Left renal cortex interstitium (tissue), 4 donors: ENCODE data around the gene CRTAC1. TPM values are rescaled to one million over a fixed set of nuclear protein-coding genes. Genes with fewer than 3 reads are reported as not detected.
A peak's percentile ranks its signal among the peaks of the same experiment; 100 is the strongest.

Experiments used
- DNase-seq, 4 donors: peaks; one replicate each; pipeline ENCODE4 v3.0.0-alpha.2; 2013; ENCODE audit warnings: low read depth in 4 of 4, low spot score in 2 of 4, missing footprints in 1 of 4
- polyA plus RNA-seq, 4 donors: library from polyadenylated mRNA; unstranded; fragments of 120-200 nt; gene quantifications; one replicate each; pipeline ENCODE4 v1.2.1, GENCODE V29; 2013; ENCODE audit not compliant: insufficient read length in 4 of 4

The CRTAC1 gene
- polyA plus RNA-seq, 4 donors = 22.5 to 48.4 (median 29.9) TPM

DNA sequence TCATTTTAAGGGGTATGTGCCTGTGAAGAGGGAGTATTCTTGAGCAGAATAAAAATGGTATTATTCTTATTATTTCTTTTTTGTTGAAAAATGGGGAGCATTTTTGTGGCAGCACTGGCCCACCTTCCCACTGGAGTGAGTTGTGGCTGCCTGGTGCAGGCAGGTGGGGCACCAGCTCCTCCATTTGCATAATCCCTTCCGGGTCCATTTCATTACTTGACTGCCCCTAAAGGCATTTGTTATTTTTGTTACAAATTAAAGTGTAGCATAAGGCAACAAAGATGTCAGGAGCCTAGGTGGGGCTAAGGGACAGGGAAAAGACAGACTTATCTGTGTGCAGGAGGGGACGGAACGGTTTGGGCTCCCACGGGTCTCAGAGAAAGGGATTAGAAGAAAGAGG, 154.0 kb downstream of the CRTAC1 start:
- DNase-seq = no peak

DNA sequence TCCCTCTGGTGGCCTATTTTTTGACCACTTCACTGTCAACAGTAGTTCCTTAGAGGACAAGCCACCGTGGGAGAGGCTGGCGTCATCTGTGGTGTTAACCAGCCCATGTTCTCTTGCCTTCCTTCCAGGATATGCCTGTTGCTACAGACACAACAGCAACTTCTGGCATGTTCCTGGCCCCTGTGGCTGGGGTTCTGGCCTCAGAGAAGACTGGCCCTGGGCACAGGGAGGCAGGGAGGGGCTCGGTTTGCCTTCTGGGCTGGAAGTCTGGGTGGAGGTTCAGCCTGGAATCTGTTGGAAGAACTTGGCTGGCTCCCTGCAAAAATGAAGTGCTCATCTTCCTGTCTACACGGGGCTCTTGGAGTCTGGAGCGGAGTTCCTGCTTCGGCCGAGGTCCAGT, 155.0 kb downstream of the CRTAC1 start:
- DNase-seq = no peak

DNA sequence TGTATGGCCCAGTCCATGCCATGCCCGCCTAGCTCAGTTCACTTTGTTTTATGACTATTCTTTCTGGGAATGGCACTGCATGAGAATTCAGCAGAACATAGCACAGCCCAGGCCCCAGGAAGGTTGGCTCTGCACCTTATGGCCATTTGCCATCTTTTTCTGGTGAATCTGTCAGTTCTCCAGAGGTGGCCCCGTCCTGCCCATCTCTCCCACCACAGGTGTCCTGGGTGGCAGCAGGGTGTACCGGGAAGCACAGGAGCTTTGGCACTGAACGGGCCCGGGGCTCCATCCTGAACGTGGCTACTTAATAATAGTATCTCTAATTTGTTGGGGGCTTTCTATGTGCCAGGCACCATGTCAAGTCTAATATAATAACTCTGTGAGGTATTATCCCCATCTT, 156.1 kb downstream of the CRTAC1 start:
- no peak for DNase-seq

DNA sequence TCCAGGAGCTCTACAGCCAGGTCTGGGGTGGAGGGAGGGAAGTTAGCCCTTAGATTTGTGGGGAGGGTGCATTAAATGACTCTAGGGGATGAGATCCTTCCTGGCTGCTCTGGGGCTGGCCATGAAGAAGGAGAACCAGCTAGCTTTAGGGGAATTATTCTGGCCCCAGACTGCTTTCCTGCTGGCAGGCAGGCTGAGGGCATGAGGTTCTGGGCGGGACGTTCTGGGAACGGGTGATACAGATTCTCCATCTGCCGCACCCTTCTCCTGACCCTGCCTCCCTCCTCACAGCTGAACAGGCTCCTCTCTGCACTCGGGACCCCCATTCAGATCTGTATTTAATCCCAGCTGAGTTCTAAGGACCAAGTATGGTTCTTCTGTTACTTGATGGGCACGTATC, 156.9 kb downstream of the CRTAC1 start:
- no peak for DNase-seq

DNA sequence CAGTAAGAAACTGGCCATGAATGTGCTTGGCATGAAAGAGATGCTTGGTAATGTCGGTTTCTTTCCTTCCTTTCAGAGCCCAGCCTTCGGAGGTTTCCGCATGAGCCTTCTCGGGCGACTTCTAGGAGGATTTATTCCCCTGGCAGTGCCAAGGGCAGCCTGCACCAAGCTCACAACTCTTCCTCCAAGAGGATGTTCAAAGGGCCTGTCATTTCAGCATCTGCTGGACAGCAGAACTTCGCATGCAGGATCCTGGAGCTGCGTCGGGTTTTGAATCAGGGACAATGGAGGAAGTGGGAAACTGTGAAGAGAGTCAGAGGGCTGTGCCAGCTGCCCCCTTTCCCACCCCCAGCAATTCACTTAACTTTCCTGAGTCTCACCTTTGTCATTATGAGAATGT, 159.4 kb downstream of the CRTAC1 start:
- no peak for DNase-seq

DNA sequence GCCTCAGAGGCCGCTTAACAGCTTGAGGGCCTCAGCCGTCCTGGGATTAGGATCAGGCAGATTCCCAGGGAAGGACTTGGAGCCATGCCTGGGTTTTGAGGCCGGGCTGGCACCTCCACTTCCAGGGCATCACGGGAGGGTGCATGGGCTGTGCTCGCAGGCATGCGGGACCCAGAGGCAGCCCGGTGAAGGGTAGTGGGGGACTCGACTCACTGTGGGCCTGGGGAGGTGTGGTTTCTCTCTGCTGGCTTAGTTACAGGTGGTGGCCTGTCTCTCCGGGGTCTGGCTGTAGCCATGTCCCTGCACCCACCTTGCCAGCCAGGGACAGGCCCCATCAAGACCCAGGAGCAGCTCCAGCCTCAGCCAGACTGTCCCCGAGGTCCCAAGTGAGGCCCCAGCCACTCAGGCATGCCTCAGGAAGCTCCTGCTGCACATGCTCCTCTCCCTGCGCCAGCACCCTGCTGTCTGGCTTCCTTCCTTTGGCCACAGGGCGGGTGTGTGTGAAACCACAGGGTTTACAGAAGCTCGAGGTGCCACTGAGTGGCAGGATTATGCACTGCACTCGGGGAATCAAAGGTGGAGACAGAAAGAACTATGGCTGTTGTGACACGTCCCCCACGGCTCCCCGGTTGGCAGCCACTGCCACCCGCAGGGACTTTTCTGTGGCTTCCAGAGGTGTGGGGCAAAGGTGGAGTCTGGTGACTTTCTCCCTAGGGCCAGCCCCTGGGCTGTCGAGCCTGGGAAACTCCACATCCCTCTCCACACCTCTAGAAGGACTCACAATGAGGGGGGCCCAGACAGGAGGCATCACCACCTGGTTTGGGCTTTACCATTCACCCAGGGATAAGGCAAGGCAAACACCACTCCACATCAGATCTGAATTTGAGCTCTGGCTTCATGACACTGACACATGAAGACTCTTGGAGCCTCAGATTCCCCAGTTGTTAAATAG, 161.1 kb downstream of the CRTAC1 start:
- peak in 3 of 4 donors; percentile 20 to 65 (median 23) for DNase-seq

DNA sequence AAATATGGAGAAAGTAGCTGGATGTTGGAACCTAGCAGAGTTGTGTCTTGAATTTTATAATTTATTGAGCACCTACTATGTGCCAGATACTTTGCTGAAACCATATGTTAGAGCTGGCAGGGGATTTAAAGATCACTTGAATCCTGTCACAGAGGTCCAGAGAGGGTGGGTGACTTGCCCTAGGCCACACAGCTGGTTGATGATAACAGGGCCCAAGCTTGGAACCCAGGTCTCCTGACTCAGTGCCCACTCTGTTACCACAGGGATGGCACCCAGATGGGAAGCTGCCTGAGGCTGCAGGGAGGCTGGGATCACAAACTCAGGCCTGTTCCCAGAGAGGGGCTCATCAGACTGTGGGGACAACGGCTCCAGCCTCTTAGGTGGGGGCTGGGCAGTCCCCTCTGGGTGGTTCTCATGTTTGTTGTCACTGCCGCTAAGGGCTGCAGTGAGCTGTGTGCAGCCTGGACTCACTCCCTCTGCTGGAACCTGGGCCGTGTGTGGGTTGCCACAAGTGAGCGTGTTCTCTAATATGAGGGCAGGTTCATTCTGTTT, 162.2 kb downstream of the CRTAC1 start:
- no peak for DNase-seq

DNA sequence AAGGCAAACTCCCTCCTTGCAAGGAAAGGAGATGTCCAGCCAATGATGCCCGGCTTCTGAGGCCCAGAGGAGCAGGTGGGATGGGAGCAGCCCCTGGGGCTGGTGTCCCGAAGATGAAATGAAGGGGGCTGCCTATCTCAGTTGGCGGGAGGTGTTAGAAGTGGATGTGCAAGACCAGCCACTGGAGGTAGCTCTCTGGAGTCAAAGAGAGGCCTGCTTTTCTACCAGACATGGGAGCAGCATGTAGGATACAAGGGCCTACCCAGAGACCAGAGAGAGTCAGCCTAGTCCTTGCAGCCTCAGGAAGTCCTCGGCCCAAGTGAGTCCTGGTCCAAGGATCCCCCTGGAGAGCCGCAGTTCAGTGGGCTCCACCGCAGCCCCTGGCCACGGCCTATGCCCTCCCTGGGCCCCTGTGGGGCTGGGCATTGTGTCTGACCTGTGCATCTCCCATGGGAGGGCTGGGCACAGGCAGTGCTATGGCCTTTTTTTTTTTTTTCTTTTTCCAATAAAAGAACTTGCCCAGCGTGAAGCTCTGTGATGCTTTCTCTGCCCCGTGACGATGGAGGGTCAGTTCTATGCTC, 163.1 kb downstream of the CRTAC1 start:
- no peak for DNase-seq

DNA sequence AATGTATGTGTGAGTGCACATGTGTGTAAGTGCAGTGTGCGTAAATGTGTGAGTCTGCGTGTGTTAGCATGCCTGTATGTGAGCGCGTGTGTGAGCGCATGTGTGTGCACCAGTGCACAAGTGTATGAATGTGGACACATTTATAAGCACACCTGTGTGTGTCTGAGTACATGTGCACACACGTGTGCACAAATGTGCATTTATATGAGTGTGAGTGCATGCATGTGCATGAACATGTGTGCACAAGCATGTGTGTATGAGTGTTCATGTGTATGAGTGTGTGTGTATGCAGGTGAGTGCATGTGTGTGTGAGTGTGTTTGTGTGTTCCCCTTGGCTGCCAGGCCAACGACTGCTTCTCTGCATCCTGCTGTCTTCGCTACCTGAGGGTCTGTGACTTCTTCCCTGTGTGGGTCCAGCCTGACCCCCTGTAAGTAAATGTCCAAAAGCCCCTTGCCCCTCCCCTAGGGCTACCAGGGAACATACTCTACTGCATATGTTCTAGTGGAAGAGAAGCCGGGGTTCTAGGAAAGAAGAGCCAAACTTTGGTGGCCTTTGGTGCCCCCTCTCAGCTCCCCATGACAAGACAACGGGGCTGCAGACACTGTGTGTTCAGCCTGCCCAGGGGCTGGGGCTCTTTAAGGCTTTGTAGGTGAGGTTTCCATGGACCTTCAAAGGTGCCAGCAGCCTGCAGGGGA, 163.7 kb downstream of the CRTAC1 start:
- DNase-seq = no peak

DNA sequence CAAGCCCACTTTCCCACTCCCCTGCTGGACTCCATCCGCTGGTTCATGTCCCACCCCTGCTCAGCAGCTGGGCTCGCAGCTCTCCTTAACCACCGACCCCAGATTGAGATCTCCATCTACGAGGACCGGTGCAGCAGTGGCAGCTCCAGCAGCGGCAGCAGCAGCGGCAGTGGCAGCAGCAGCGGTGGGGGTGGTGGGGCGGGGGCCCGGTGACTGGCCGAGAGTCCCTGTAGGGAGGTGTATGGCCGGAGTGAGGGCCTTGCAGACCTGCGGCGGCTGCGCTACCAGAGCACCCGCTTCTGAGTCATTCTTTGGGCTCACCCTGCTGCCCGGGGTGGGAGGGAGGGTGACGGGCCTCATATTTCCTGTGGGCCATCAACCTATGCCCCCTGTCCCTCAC, 164.9 kb downstream of the CRTAC1 start:
- no peak for DNase-seq

DNA sequence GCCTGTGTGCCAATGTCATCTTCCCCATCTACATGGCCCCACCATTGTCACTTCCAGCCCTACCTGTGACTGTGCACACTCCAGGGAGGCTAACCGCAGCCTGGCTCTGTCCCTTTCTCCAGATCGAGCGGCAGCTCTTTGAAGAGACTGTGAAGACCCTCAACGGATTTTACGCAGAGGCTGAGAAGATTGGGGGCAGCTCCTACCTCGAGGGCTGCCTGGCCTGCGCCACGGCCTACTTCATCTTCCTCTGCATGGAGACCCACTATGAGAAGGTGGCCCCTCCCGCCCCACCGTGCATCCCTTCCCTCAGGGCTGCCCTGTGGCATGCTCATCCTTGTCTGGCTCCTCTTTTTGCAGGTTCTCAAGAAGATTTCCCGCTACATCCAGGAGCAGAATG, 166.6 kb downstream of the CRTAC1 start:
- DNase-seq = no peak

DNA sequence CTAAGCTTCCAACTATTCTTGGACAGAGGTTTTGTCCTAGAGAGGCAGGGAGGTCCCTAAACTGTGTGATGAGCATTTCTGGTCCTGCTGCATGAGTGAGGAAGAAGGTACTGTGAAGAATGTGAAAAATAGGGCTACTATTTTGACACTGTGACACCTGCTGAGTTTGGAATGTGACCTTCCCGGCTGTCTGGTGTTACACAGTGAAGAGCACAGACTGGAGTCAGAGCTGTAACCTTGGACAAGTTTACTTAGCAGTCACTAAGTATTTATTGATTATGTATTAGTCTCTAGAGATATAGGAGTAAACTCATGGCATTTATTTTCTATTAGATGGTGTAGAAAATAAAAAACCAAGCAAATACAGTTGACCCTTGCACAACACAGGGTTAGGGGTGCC, 168.5 kb downstream of the CRTAC1 start:
- no peak for DNase-seq

DNA sequence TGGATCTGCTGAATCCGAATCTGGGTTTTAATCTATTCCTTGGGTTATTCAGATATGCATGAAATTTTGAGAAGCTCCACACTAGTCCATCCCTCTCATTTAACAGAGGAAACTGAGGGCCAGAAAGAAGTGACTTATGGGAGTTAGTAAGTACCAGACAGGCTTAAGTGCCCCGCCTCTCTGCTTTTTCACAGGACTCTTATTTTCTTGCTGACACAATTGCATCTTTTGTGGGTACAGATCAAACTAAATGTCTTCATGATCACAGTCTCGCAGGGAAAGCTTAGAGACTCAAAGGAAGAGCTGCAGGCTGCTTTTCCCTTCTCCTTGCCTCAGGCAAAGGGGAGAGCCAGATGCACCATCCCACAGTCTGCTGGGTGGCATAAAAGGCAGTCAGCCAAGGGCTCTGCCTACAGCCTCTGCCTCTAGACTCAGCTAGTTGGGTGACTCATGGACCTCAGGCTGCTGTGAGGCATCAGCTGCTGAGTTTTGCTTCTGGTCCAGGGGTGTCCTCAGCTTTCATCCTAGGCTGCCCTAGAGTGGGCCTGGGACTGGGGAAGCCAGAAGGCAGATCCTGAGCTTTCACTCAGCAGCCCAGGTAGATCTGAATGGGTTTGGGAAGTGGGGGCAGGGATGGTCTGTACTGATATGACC, 169.2 kb downstream of the CRTAC1 start:
- no peak for DNase-seq

DNA sequence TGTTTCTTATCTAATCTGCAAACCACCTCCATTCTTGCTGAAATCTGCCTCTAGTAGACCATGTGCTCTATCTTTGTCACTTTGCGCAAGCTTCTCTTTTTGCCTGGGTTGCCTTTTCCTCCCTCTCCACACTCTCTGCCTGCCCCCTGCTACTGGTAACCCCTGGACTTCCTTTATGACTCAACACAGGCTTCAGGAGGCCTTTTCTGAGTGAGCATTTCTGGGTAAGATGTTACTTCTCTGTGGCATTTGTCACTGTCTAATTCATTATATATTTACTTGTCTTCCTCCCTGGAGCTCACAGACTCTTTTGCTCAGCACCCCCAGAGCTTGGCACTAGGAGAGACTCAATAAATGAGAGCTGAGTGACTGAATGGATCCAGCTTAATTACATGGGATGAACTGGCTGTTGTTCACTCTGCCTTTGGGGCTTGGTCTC, 172.4 kb downstream of the CRTAC1 start:
- DNase-seq = no peak

DNA sequence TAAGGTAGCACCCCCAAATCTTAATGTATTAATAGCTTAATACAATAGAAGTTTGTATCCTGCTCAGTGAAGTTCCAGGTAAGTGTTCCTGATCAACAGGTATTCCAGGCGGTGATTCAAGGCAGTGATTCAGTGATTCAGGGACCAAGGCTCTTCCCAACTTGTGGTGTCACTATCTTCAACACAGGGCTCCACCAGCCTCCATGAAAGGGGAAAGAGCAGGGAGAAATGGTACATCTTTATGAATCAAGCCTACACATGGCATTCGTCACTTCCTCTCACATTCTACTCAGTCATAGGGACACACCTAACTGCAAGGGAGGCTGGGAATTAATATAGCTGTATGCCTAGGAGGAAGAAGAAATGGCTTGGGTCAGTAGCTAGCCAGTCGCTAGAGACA, 175.7 kb downstream of the CRTAC1 start:
- no peak for DNase-seq

DNA sequence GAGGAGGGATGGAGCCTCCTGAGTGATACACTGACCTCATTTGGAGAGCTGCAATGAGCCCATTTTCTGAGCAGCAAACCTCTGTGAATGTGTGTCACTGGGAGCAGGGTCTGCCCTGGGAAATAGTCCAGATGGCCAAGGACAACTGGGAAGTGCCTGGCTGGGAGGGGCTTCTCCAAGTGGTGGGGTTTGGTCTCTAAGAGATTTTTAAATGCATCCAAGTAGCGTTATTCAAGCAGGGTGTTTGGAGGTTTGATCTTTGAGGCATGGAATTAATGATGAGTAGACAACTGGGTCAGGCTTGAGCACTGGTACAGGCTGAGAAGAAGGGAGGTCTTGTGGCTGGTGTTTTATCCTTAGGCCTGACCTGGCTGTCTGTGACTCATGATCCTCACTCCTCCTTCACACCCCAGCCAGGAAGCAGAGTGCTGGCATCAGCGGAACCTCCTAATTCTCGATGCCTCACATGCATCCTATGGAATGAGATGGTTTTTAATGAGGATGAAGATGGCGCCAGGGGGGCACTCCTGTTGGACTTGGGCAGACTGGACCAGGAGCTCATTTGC, 177.5 kb downstream of the CRTAC1 start:
- no peak for DNase-seq

DNA sequence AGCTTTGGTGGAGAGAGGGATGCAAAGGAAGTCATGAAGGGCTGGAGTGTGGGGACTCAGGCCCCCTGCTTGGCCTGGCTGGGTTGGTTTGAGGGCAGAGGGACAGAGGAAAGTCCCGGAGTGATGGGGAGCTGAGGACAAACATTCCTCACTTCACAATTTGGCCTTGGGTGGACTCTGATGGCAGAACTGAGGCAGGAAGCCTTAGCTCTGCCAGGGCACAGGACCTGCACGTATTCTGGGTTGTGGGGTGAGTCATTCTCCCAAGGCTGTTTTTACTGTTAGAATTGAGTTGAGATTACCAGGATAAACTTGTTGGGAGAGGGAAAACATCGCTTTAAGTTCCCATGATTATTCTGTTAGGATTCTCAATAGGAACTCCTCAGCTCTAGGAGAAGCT, 178.1 kb downstream of the CRTAC1 start:
- no peak for DNase-seq

DNA sequence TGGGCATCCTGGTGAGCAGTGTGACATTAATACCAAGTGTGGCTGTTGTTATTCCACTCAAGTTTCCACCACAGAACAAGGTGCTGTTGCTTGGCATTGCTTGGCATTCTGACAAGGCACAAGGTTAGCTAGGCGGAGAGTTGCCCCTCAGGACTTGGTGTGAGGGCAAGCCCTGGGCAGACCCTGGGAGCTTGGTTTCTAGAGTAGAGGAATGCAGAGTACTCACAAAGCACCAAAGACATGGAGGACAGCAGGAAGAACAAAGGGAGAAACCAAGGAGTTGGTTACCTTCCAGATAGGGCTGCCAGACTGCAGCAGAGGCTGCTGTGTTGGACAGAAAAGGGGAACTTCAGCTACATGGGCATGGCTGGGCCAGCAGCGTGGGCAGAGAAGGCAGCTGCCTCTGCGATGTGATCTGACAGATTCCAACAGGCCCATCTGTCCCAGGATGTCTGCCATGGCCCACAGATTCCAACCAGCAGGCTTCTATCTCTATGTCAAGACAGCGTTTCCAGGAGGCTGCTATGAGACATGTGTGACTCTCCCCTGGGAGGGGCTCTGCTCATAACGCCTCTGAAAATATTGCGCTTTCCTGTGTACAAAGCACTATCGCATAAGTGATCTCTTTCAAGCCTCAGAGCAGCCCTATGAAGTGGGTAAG, 178.9 kb downstream of the CRTAC1 start:
- DNase-seq = no peak

DNA sequence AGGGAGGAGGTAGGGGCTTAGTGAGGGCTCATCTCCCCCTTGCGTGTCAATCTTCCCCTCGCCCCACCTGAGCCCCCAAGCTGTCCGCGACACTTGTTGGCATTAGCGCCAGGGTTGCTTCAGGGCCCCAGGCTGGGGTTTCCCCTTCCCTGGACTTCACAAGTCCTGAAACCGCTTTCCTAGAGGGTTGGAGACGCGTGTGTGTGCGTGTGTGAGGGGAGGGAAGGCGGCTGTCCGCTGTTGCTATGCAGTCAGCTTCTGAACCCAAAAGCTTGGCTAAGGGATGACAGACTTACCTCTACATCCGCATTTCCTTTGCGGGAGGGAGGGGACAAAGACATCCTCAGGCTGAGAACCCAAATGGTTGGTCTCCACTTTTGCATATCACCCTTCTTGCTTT, 180.0 kb downstream of the CRTAC1 start:
- DNase-seq = no peak
